AG09319 (cell line): ENCODE results near the gene RMI2.

ENCODE experiments used
- DNase-seq: peaks from one replicate; pipeline ENCODE4 v3.0.0-alpha.2; 2010; ENCODE audit warnings: low read depth; ENCODE audit errors: extremely low read depth
- TF ChIP-seq, protein P1 (sequence below): IDR thresholded peaks from 2 replicates; pipeline ENCODE4 v1.5.1; 2011; ENCODE audit warnings: low read depth, mild to moderate bottlenecking, inconsistent platforms, low read length, moderate library complexity

RMI2 gene

GRCh38 chr16:11306997-11307638 is 38.1 kb upstream of the RMI2 start:
- DNase-seq: no peak
- TF ChIP-seq, protein P1, sequence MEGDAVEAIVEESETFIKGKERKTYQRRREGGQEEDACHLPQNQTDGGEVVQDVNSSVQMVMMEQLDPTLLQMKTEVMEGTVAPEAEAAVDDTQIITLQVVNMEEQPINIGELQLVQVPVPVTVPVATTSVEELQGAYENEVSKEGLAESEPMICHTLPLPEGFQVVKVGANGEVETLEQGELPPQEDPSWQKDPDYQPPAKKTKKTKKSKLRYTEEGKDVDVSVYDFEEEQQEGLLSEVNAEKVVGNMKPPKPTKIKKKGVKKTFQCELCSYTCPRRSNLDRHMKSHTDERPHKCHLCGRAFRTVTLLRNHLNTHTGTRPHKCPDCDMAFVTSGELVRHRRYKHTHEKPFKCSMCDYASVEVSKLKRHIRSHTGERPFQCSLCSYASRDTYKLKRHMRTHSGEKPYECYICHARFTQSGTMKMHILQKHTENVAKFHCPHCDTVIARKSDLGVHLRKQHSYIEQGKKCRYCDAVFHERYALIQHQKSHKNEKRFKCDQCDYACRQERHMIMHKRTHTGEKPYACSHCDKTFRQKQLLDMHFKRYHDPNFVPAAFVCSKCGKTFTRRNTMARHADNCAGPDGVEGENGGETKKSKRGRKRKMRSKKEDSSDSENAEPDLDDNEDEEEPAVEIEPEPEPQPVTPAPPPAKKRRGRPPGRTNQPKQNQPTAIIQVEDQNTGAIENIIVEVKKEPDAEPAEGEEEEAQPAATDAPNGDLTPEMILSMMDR: no peak

GRCh38 chr16:11307639-11308492 is 37.4 kb upstream of the RMI2 start:
- DNase-seq: no peak
- TF ChIP-seq, protein P1: no peak

GRCh38 chr16:11308493-11309283 is 36.6 kb upstream of the RMI2 start:
- TF ChIP-seq, protein P1: no peak
- no peak for DNase-seq

GRCh38 chr16:11309895-11310633 is 35.2 kb upstream of the RMI2 start:
- TF ChIP-seq, protein P1: no peak
- no peak for DNase-seq

DNA sequence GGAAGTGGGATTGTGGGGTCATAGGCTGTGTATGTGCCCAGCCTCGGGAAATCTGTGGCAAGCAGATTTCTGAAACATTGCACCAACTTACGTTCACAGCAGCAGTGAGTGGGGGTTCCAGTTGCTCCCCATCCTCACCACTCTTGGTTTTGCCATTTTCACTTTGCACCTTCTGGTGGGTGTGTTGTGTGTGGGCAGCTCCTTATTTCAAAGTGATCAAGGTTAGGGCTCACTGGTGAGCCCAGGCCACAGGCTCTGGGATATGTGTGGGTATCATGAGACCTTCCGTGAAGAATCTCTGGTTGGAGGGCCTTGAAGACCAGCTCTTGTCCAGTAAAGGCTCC is 34.7 kb upstream of the RMI2 start:
- TF ChIP-seq, protein P1: no peak
- DNase-seq: no peak

GRCh38 chr16:11310997-11311561 is 34.2 kb upstream of the RMI2 start:
- no peak for DNase-seq
- TF ChIP-seq, protein P1: no peak
